HCT116 (cell line): ENCODE results near the gene PLXNC1. TPM values are rescaled to one million over a fixed set of nuclear protein-coding genes. Genes with fewer than 3 reads are reported as not detected.

Experiments
- ATAC-seq: fragments of 200-7000 bp; cut with Tn5 transposase; 2 replicates; pipeline ENCODE4 v1.9.1; 2020; ENCODE audit warnings: mild to moderate bottlenecking, moderate library complexity
- BruUV-seq: library from RNA; stranded (reverse); fragments of 400-500 nt; replicated peaks from 2 replicates; lab custom pipeline; 2021; lab: Mats Ljungman, UMichigan
- CTCF ChIA-PET: fragments of 300-600 bp; sonication (Branson Sonifier 250); formaldehyde crosslinking; loops from one replicate; lab custom pipeline; 2021; ENCODE audit warnings: antibody characterized with exemption; lab: Charles Lee
- POLR2A ChIA-PET: fragments of 300-600, 350-600 bp; sonication (Branson Sonifier 250); formaldehyde crosslinking; loops from one replicate; lab custom pipeline; 2021; ENCODE audit warnings: antibody characterized with exemption; lab: Charles Lee
- RAD21 ChIA-PET, 2 experiments: fragments of 300-600 bp; sonication (Branson Sonifier 250); formaldehyde crosslinking; loops; one replicate each; lab custom pipeline; 2023; ENCODE audit warnings: low total read pairs in 2 of 2; ENCODE audit not compliant: uncharacterized antibody in 2 of 2, unreplicated experiment in 2 of 2, low non-redundant PET in 1 of 2; lab: Charles Lee
- DNase-seq: peaks from one replicate; pipeline ENCODE4 v3.0.0-alpha.2; 2010; ENCODE audit warnings: low read depth, low spot score
- H2AFZ ChIP-seq: fragments of 200-600 bp; shearing (Covaris generic), sonication (generic); 2 replicates; pipeline ENCODE4 v1.6.1; 2017; ENCODE audit warnings: low read depth, mixed run types, mixed read lengths, antibody characterized with exemption, low read length; ENCODE audit not compliant: poor library complexity, severe bottlenecking
- H3K27ac ChIP-seq: 2 replicates; pipeline ENCODE4 v1.5.1; 2012; ENCODE audit warnings: low read depth, low read length
- H3K27me3 ChIP-seq: fragments of 200-600 bp; sonication (generic); 2 replicates; pipeline ENCODE4 v1.6.1; 2016; ENCODE audit warnings: mixed run types, low read length, mixed read lengths; ENCODE audit not compliant: insufficient read depth
- H3K36me3 ChIP-seq, 2 experiments: fragments of 200-500 bp in 1 of 2; fragments of 200-600 bp in 1 of 2; sonication (Bioruptor generic) in 1 of 2; sonication (generic) in 1 of 2; 2 replicates each; pipeline versions ENCODE4 v1.5.1 to v1.6.1; 2014 to 2016; ENCODE audit warnings: low read length in 2 of 2, inconsistent platforms in 1 of 2, mixed read lengths in 1 of 2, mixed run types in 1 of 2; ENCODE audit not compliant: insufficient read depth in 2 of 2, control insufficient read depth in 1 of 2
- H3K4me1 ChIP-seq, 2 experiments: fragments of 200-600 bp in 1 of 2; sonication (generic) in 1 of 2; 2 replicates each; pipeline versions ENCODE4 v1.5.1 to v1.6.1; 2012 to 2017; ENCODE audit warnings: low read length in 2 of 2, inconsistent platforms in 1 of 2, mild to moderate bottlenecking in 1 of 2, mixed read lengths in 1 of 2, mixed run types in 1 of 2, moderate library complexity in 1 of 2; ENCODE audit not compliant: insufficient read depth in 2 of 2, control insufficient read depth in 1 of 2
- H3K4me2 ChIP-seq: fragments of 200-600 bp; sonication (generic); 2 replicates; pipeline ENCODE4 v1.6.1; 2017; ENCODE audit warnings: mixed run types, low read length, mixed read lengths
- H3K4me3 ChIP-seq, 2 experiments: fragments of 200-600 bp in 1 of 2; sonication (generic) in 1 of 2; replicated peaks in 1 of 2; 2 replicates each; pipeline ENCODE4 v1.5.1; 2011 to 2016; ENCODE audit warnings: low read length in 2 of 2, control low read depth in 1 of 2, low read depth in 1 of 2, mild to moderate bottlenecking in 1 of 2, mixed read lengths in 1 of 2, mixed run types in 1 of 2
- H3K79me2 ChIP-seq: fragments of 200-600 bp; sonication (generic); 2 replicates; pipeline ENCODE4 v1.6.1; 2017; ENCODE audit warnings: mild to moderate bottlenecking, mixed run types, low read length, moderate library complexity, mixed read lengths; ENCODE audit not compliant: insufficient read depth
- H3K9ac ChIP-seq: fragments of 200-600 bp; sonication (generic); 2 replicates; pipeline ENCODE4 v1.6.1; 2016; ENCODE audit warnings: low read length, mixed read lengths
- H3K9me2 ChIP-seq: fragments of 200-600 bp; sonication (generic), shearing (Covaris generic); 2 replicates; pipeline ENCODE4 v1.6.1; 2017; ENCODE audit warnings: mixed run types, mild to moderate bottlenecking, moderate library complexity; ENCODE audit not compliant: insufficient read depth
- H3K9me3 ChIP-seq, 2 experiments: fragments of 200-500 bp in 1 of 2; fragments of 200-600 bp in 1 of 2; sonication (Bioruptor generic) in 1 of 2; sonication (generic) in 1 of 2; 2 replicates each; pipeline ENCODE4 v1.6.1; 2014 to 2017; ENCODE audit warnings: low read length in 2 of 2, mixed read lengths in 2 of 2, inconsistent platforms in 1 of 2, low read depth in 1 of 2, mild to moderate bottlenecking in 1 of 2, mixed run types in 1 of 2, moderate library complexity in 1 of 2; ENCODE audit not compliant: control insufficient read depth in 1 of 2, insufficient read depth in 1 of 2
- H4K20me1 ChIP-seq: fragments of 200-600 bp; sonication (generic), shearing (Covaris generic); 2 replicates; pipeline ENCODE4 v1.6.1; 2017; ENCODE audit warnings: mixed run types, mild to moderate bottlenecking, moderate library complexity; ENCODE audit not compliant: insufficient read depth
- ATF3 ChIP-seq: IDR thresholded peaks from 2 replicates; pipeline ENCODE4 v1.6.1; 2012
- CBX3 ChIP-seq: IDR thresholded peaks from 2 replicates; pipeline ENCODE4 v1.6.1; 2012; ENCODE audit warnings: low read depth
- CEBPB ChIP-seq: IDR thresholded peaks from 2 replicates; pipeline ENCODE4 v1.6.1; 2012; ENCODE audit warnings: low read depth
- EGR1 ChIP-seq: IDR thresholded peaks from 2 replicates; pipeline ENCODE4 v1.6.1; 2012; ENCODE audit warnings: low read depth
- ELF1 ChIP-seq: IDR thresholded peaks from 2 replicates; pipeline ENCODE4 v1.6.1; 2012; ENCODE audit warnings: low read depth, borderline replicate concordance
- EZH2 ChIP-seq: fragments of 200-600 bp; sonication (generic); IDR thresholded peaks from 2 replicates; pipeline ENCODE4 v1.6.1; 2017; ENCODE audit warnings: antibody characterized with exemption, mixed run types
- EZH2phosphoT487 ChIP-seq: fragments of 200-600 bp; IDR thresholded peaks from 2 replicates; pipeline ENCODE4 v1.6.1; 2018; ENCODE audit warnings: antibody characterized with exemption, borderline replicate concordance
- FOSL1 ChIP-seq: IDR thresholded peaks from 2 replicates; pipeline ENCODE4 v1.6.1; 2012; ENCODE audit warnings: low read depth
- POLR2A ChIP-seq: IDR thresholded peaks from 2 replicates; pipeline ENCODE4 v1.7.0; 2011; ENCODE audit warnings: borderline replicate concordance; ENCODE audit not compliant: insufficient read depth, insufficient read length; ENCODE audit errors: extremely low read depth
- POLR2AphosphoS5 ChIP-seq: IDR thresholded peaks from 2 replicates; pipeline ENCODE4 v1.6.1; 2011; ENCODE audit warnings: mild to moderate bottlenecking, low read depth, low read length, moderate library complexity
- REST ChIP-seq: IDR thresholded peaks from 2 replicates; pipeline ENCODE4 v1.6.1; 2012; ENCODE audit warnings: low read depth
- SP1 ChIP-seq: IDR thresholded peaks from 2 replicates; pipeline ENCODE4 v1.6.1; 2012; ENCODE audit warnings: low read depth
- SRF ChIP-seq: IDR thresholded peaks from 2 replicates; pipeline ENCODE4 v1.6.1; 2012; ENCODE audit warnings: low read depth
- TCF7L2 ChIP-seq: IDR thresholded peaks from 2 replicates; pipeline ENCODE4 v1.7.0; 2011; ENCODE audit warnings: borderline replicate concordance, inconsistent platforms; ENCODE audit not compliant: insufficient read depth, insufficient read length; ENCODE audit errors: extremely low read depth
- YY1 ChIP-seq: IDR thresholded peaks from 2 replicates; pipeline ENCODE4 v1.6.1; 2011; ENCODE audit warnings: low read length, low read depth, moderate library complexity, mild to moderate bottlenecking; ENCODE audit not compliant: insufficient replicate concordance; ENCODE audit errors: extremely low read depth
- ZBTB33 ChIP-seq: IDR thresholded peaks from 2 replicates; pipeline ENCODE4 v1.6.1; 2011; ENCODE audit warnings: mild to moderate bottlenecking, low read length, moderate library complexity; ENCODE audit not compliant: insufficient replicate concordance; ENCODE audit errors: extremely low read depth
- ZFX ChIP-seq: fragments of 450-650 bp; IDR thresholded peaks from 2 replicates; pipeline ENCODE4 v1.6.1; 2017
- ZNF274 ChIP-seq: fragments of 200-500 bp; sonication (Bioruptor generic); IDR thresholded peaks from 2 replicates; pipeline ENCODE4 v1.6.1; 2014; ENCODE audit warnings: mild to moderate bottlenecking, low read depth, low read length, inconsistent platforms
- intact Hi-C: fragments of 100-400 bp; cut with micrococcal nuclease; formaldehyde crosslinking; loops from 2 replicates; pipeline ENCODE4 v1.10.0; 2022
- total RNA-seq: library from RNA; stranded (reverse); gene quantifications from one replicate; pipeline ENCODE4 v1.2.1, GENCODE V29; 2021; ENCODE audit not compliant: unreplicated experiment
- TF ChIP-seq, protein P1 (sequence below), 3 experiments: fragments of 200-600 bp in 1 of 3; sonication (generic) in 1 of 3; IDR thresholded peaks in 2 of 3; conservative IDR thresholded peaks in 1 of 3; 2 replicates each; pipeline ENCODE4 v1.5.1; 2012 to 2017; ENCODE audit warnings: low read depth in 2 of 3, low read length in 2 of 3, antibody characterized with exemption in 1 of 3, borderline replicate concordance in 1 of 3, control low read depth in 1 of 3, mild to moderate bottlenecking in 1 of 3, mixed read lengths in 1 of 3, mixed run types in 1 of 3, moderate library complexity in 1 of 3; ENCODE audit not compliant: insufficient read depth in 1 of 3

PLXNC1 gene
- total RNA-seq, 1 experiment from 2014 or later = 0.25 TPM

GRCh38 chr12:94287245-94287628 is 138.9 kb downstream of the PLXNC1 start:
- Histone ChIP-seq H4K20me1 (no peaks in the 10 kb centered on the region), H3K9me2 (no peaks in the 10 kb centered on the region), H3K9me3 (no peaks in the 10 kb centered on the region), H3K9ac (no peak overlapping the region), H3K36me3 (no peaks in the 10 kb centered on the region), H3K27me3 (no peaks in the 10 kb centered on the region), H3K79me2 (no peaks in the 10 kb centered on the region), H3K4me1 (no peaks in the 10 kb centered on the region), H2AFZ (no peak overlapping the region)
- no TSS peak for BruUV-seq
- POLR2A ChIA-PET = no interaction called here
- DNase-seq (no peak), ATAC-seq (no peak)
- RAD21 ChIA-PET = no interaction called here
- CTCF ChIA-PET = no interaction called here
- TF ChIP-seq ATF3 (no peak), CBX3 (no peak), ZBTB33 (no peak), EGR1 (no peak), SP1 (no peak), REST (no peak), ZFX (no peak), SRF (no peak), CEBPB (no peak), ELF1 (no peak), YY1 (no peak), ZNF274 (no peak), EZH2phosphoT487 (no peak), FOSL1 (no peak), POLR2A (no peak), TCF7L2 (no peak), POLR2AphosphoS5 (no peak), EZH2 (no peak)
- TF ChIP-seq, protein P1, sequence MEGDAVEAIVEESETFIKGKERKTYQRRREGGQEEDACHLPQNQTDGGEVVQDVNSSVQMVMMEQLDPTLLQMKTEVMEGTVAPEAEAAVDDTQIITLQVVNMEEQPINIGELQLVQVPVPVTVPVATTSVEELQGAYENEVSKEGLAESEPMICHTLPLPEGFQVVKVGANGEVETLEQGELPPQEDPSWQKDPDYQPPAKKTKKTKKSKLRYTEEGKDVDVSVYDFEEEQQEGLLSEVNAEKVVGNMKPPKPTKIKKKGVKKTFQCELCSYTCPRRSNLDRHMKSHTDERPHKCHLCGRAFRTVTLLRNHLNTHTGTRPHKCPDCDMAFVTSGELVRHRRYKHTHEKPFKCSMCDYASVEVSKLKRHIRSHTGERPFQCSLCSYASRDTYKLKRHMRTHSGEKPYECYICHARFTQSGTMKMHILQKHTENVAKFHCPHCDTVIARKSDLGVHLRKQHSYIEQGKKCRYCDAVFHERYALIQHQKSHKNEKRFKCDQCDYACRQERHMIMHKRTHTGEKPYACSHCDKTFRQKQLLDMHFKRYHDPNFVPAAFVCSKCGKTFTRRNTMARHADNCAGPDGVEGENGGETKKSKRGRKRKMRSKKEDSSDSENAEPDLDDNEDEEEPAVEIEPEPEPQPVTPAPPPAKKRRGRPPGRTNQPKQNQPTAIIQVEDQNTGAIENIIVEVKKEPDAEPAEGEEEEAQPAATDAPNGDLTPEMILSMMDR (IDR thresholded peaks at IDR 0.05 in 2 of 3, conservative IDR thresholded peaks at IDR 0.05 in 1 of 3; ENCODE audit: borderline replicate concordance in 1 of 3, insufficient read depth in 1 of 3, low read depth in 2 of 3, low read length in 2 of 3) = no peak
- TF ChIP-seq, all 23 proteins: peak for 0
- H3K4me2 ChIP-seq = no peak overlapping the region
- H3K27ac ChIP-seq = no peak overlapping the region
- no peak overlapping the region for H3K4me3 ChIP-seq
- intact Hi-C loops = no loop called here
